ENCODE data around the gene ENO4.

ENO4 gene

DNA sequence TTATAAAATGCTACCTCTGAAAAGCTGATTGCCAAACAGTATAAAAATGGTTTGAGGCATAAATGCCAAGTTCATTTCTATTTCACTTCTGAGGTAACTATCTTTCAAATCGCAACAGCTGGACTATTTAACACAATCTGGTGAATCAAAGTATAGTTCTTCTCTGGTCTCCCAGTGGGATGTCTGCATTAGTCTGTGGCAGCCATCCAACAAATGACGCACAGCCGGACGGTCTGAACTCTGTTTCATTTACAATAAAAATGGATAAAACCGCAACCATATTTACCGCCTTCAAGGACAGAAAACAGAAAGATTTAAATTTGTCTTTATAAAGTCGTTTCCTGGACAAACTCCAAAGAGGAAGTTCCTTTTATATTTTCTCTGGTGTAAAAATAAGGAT lies 41.9 kb downstream of the ENO4 start:
- TF ChIP-seq, protein P1, sequence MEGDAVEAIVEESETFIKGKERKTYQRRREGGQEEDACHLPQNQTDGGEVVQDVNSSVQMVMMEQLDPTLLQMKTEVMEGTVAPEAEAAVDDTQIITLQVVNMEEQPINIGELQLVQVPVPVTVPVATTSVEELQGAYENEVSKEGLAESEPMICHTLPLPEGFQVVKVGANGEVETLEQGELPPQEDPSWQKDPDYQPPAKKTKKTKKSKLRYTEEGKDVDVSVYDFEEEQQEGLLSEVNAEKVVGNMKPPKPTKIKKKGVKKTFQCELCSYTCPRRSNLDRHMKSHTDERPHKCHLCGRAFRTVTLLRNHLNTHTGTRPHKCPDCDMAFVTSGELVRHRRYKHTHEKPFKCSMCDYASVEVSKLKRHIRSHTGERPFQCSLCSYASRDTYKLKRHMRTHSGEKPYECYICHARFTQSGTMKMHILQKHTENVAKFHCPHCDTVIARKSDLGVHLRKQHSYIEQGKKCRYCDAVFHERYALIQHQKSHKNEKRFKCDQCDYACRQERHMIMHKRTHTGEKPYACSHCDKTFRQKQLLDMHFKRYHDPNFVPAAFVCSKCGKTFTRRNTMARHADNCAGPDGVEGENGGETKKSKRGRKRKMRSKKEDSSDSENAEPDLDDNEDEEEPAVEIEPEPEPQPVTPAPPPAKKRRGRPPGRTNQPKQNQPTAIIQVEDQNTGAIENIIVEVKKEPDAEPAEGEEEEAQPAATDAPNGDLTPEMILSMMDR (IDR thresholded peaks at IDR 0.05; ENCODE audit: low read depth, low read length), result no peak
- H3K4me3 ChIP-seq (ENCODE audit: low read depth, low read length), result no peak overlapping the region

DNA sequence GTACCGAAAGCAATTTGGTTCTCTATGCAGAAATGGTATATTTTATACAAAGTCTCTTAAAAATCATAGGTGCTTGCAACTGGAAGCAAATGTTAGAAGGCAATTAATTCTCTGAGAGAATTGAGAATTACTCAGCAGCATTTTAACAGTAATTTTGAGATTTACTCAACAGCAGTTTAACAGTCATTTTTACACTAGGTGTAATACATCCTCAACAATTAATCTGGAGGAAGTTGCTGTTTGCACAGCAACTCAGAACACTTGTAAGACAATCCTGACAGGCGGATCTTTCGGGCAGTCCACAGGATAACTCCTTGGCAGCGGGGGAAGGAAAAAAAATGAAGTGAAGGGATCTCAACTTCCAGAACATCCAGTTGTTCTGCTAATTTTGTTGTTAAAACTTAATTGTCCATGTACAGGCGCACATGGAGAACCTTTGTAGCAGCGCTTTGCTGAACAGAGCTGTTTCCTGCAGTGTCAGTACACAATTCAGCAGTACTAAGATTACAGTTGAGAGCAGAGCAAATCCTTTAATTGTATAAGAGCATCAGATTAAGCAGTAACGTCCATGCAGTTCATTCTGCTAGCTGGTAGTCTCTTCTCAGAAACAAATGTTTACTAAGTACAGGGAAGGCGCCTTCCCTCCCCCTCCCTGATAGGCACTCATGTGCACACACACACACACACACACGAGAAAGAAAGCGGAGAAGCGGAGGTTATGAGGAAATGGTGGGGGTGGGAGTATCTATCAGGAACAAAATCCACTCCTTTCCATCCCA lies 43.8 kb downstream of the ENO4 start:
- TF ChIP-seq, protein P1 (IDR thresholded peaks at IDR 0.05; ENCODE audit: low read depth, low read length), result no peak
- H3K4me3 ChIP-seq (ENCODE audit: low read depth, low read length), result no peak overlapping the region

DNA sequence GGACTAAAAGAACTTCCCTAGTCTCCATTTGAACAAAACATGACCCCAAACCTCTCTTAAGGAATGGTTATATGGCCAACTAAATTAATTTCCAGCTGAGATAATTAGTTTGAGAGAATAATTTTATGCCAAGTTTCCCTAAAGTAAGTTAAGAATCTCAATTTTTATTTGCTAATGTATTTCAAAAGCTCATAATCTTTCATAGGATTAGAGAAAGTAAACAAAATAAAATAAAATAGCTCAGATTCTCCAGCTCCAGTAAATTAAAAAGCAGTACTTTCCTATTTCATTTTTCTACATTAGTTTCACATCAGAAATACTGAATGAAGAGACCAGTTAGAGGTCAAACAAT lies 44.4 kb downstream of the ENO4 start:
- no peak overlapping the region for H3K4me3 ChIP-seq (ENCODE audit: low read depth, low read length)
- TF ChIP-seq, protein P1 (IDR thresholded peaks at IDR 0.05; ENCODE audit: low read depth, low read length), result no peak

DNA sequence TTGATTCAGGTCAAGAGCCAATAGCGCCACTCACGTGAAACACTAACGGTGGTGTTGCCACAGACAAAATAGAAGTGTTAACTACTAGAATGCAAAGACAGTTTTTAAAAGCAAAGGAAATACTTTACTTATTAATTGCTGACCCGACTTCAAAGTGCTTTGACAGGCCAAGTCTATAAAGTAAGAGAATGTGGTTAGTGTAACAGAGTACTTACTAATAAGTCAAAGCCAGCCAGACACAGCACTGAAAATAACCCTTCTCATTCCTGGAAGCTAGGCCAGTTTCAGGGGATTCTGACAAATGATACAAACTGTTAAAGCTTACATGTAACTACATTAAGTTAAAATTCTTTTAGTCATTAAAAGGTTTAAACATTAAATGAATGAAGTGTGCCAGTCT lies 50.3 kb downstream of the ENO4 start:
- TF ChIP-seq, protein P1 (IDR thresholded peaks at IDR 0.05; ENCODE audit: low read depth, low read length), result no peak
- H3K4me3 ChIP-seq (ENCODE audit: low read depth, low read length), result no peak overlapping the region

DNA sequence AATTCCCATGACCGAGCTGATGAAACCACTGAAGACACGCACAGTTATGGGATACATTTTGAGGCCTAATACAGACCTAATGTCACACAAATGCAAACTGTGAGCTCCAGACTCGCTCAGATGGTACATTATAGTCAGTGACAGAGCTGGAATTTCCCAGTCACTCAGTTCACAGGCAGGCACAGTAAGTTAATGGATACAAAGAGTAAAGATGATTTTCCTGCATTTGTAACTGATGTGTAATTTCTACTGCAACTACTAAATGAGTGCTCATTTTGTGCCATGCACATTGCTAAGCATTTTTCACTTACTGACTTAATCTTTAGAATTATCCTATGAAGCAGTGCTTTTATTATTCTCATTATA lies 56.5 kb downstream of the ENO4 start:
- TF ChIP-seq, protein P1 (IDR thresholded peaks at IDR 0.05; ENCODE audit: low read depth, low read length), result no peak
- H3K4me3 ChIP-seq (ENCODE audit: low read depth, low read length), result no peak overlapping the region

DNA sequence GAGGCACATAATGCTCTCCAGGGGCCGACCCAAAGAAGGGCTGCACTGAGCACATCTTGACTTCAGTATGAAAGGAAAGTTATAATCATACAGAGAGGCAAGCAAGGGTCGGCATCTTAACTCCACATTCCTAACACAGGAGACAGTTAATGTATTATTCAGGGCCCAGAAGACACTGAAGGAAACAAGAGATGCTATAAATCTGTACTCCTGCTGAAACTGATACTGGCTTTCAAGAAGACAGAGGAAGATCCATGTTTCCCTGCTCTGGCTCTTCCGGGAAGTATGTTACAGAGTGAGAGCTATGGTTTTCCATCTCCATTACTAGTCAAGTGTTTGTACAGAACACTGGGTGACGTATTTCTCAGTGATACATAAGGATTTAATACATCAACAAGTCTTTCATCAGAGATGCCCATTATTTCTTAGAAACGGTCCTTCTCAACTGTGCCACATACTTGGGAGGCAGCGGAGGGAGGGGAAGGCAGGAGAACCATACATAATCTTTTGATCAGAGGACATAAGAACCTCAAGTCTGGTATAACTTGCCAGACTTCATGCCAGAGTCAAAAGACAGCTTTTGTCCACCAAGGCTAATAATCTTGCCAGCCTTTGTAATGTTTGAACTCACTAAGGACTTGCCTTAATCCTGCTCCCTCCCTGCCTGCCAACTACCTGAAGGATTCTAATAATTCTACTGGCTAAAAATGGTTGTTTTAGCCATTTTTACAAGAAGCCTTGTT lies 58.1 kb downstream of the ENO4 start:
- H3K4me3 ChIP-seq (ENCODE audit: low read depth, low read length), result no peak overlapping the region
- TF ChIP-seq, protein P1 (IDR thresholded peaks at IDR 0.05; ENCODE audit: low read depth, low read length), result no peak

DNA sequence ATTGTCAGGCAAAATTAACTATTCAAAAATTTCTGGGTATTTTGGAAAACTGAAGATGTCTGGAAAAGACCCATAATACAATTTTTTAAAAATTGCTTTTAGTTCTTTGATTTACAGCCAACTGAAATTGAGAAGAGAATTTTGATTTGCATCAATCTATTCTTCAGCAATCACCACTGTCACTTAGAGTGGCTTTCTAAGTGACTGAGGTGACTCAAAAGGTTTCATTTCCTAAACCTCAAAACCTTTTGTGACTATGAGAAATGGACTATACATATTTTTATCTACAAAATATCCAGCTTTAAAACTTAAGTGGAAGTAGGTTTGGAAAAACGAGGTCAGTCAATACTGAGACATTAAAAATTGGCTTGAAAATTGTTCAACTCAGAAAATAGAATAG lies 60.0 kb downstream of the ENO4 start:
- TF ChIP-seq, protein P1 (IDR thresholded peaks at IDR 0.05; ENCODE audit: low read depth, low read length), result no peak

More for the DNA sequence above, 60.0 kb downstream of the ENO4 start:
- H3K4me3 ChIP-seq (ENCODE audit: low read depth, low read length), result no peak overlapping the region

All from WI38 (cell line).